Measurements from ENCODE around the gene EYS. TPM values are rescaled to one million over a fixed set of nuclear protein-coding genes. Genes with fewer than 3 reads are reported as not detected.

EYS gene
- not detected in 2 replicates for total RNA-seq (2014; rRNA removed; shearing (Covaris generic))

GRCh38 chr6:65707126-65707826, at the start of gene EYS:
EYS (minus strand) TSS chr6:65707226; CDS start chr6:65495410, 211,816 bp downstream.
- DNase-seq (ENCODE audit: low spot score), result no peak
- in situ Hi-C loops (cut with HindIII; ENCODE audit: low sequenced_read_pairs), result no loop called here

DNA sequence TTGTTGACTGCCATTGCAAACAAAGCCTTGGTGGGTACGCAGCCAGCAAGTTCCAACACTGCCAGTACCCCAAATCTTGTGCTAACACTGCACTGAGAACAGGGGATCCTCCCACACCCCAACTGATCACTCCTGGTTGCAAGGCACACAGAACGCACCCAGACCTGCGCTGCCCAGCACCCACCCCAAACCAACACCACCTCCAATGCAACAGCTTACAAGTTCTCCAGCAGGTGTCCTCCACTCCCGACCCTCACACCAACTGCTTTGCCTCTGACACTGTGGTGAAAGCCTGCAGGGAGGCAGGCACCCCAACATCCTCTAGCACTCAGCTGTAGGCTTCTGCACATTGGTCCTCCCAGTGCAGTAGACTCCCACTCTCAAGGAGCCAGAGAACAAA, 39.3 kb upstream of the EYS start:
- no peak for DNase-seq (ENCODE audit: low spot score)
- in situ Hi-C loops (cut with HindIII; ENCODE audit: low sequenced_read_pairs), result no loop called here

DNA sequence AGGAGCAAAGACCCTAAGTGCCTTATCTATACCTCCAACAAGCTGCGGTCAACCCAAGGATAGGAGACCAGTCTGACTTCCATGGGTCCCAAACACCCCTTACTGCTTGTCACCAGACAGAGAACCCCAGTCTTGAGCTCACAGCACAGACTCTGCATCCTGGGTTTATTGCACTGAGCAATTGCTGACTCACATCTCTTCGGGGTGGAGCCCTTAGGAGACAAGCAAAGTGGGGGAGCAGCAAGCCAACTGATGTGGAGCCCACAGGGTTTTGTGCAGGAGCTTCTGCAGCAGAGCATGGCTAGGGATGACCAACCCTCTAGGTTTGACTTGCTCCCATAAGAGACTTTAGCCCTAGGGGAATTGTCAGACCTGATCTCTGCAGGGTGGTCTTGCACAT, 38.6 kb upstream of the EYS start:
- no peak for DNase-seq (ENCODE audit: low spot score)
- in situ Hi-C loops (cut with HindIII; ENCODE audit: low sequenced_read_pairs), result no loop called here

DNA sequence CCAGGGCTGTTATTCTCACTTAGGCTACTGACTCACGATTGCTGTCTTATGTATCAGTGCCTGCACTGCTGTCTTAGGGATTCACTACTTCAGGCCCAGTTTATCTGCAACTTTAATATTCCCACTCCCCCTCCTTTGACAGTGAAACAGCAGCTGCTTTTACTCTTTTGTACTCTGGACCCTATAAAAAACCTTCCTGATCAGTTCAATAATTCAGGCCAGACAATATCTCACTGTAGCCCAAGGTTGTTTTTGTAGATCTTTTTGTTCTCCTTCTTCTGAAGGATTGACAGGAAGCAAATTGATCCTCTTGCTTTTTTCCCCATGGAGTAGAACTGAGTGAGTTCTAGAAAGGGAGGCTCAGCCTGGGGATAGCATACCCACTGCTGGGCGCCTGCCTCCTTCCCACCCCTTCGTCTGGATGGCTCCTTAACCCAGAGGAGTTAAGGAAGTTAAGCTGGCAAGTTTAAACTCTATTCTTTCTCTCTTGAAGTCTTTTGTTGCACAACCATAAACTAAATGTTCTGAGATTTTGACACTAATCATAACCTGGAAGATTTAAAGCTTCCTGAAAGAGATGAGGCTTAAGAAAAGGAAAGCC, 22.0 kb upstream of the EYS start:
- in situ Hi-C loops (cut with HindIII; ENCODE audit: low sequenced_read_pairs), result no loop called here
- DNase-seq (ENCODE audit: low spot score), result no peak

DNA sequence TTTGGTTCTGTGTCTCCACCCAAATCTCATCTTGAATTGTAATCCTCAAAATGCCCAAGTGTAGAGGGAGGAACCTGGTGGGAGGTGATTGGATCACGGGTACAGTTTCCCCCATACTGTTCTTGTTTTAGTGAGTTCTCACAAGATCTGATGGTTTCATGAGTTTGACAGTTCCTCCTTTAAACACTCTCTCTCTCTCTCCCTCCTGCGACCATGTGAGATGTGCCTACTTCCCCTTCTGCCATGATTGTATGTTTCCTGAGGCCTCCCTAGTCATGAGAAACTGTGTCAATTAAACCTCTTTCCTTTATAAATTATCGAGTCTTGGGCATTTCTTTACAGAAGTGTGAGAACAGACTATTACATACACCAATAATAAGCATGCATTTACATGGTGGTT, 12.1 kb upstream of the EYS start:
- in situ Hi-C loops (cut with HindIII; ENCODE audit: low sequenced_read_pairs), result no loop called here
- DNase-seq (ENCODE audit: low spot score), result no peak

DNA sequence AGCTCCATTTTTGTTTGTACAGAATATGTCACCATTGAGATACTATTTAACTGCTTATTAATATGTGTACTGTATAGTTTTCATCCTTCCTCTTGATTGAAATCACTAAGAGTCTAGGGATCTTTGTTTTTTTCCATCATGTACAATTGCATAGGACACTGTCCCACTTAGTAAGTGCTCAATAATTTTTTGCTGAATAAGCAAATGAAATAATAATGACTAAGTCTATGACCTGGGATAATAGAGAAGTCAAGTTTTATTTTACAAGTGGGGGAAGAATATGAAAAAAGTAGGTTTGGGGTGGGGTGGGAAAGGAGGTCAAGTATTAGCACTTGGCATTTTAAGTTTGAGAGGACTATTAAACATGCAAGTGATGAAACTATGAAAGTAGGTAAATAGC, 4.5 kb upstream of the EYS start:
- DNase-seq (ENCODE audit: low spot score), result no peak
- in situ Hi-C loops (cut with HindIII; ENCODE audit: low sequenced_read_pairs), result no loop called here

- in situ Hi-C loops (cut with HindIII; ENCODE audit: low sequenced_read_pairs), result no loop called here
- no peak for DNase-seq (ENCODE audit: low spot score)
Observed at GRCh38 chr6:65709099-65709830, 2.2 kb upstream of the EYS start.

- no peak for DNase-seq (ENCODE audit: low spot score)
- in situ Hi-C loops (cut with HindIII; ENCODE audit: low sequenced_read_pairs), result no loop called here
Observed at GRCh38 chr6:65708162-65708561, 1.1 kb upstream of the EYS start.

GRCh38 chr6:65706436-65706835, 590 bp downstream of the EYS start:
- DNase-seq (ENCODE audit: low spot score), result no peak
- in situ Hi-C loops (cut with HindIII; ENCODE audit: low sequenced_read_pairs), result no loop called here

GRCh38 chr6:65701325-65701724, 5.7 kb downstream of the EYS start:
- in situ Hi-C loops (cut with HindIII; ENCODE audit: low sequenced_read_pairs), result no loop called here
- DNase-seq (ENCODE audit: low spot score), result no peak

DNA sequence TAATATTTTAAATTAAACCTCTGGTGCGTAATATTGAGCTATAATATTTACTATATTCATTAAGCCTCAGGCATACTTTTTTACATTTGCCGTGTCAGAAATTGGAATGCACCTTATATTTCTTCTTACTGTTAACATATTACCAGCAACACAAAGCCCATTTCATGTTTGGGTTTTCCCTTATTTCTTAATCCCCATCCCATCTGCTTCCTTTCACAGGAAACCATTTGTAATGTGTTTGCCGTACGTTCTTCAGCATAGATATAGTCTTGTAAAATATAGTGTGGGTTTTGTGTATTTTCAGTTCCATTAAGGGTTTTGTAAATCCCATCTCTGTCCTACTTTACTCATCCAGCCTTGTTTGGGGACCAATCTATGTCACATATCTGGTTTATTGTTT, 6.5 kb downstream of the EYS start:
- DNase-seq (ENCODE audit: low spot score), result no peak
- in situ Hi-C loops (cut with HindIII; ENCODE audit: low sequenced_read_pairs), result no loop called here

- in situ Hi-C loops (cut with HindIII; ENCODE audit: low sequenced_read_pairs), result no loop called here
- DNase-seq (ENCODE audit: low spot score), result no peak
Observed at GRCh38 chr6:65692109-65692508, 14.9 kb downstream of the EYS start.

DNA sequence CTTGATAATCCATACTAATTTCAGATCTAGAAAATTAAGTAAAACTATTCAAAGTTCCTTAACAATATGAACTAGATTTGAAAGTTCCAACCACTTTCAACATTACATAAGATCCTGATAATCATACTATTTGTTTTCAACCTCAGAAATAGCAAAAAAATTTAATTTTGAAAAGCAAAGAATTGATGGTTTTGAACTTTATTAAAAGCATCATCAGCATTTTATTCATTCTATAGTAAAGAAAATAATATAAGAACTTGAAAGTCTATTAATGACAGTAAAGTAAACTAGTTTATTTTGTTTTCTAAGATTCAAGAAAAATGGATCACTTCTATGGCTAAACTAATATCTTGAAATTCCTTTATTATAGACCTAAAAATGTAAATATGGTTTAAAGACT, 26.8 kb downstream of the EYS start:
- no peak for DNase-seq (ENCODE audit: low spot score)
- in situ Hi-C loops (cut with HindIII; ENCODE audit: low sequenced_read_pairs), result no loop called here

- in situ Hi-C loops (cut with HindIII; ENCODE audit: low sequenced_read_pairs), result no loop called here
- no peak for DNase-seq (ENCODE audit: low spot score)
Observed at GRCh38 chr6:65671922-65672321, 35.1 kb downstream of the EYS start.

DNA sequence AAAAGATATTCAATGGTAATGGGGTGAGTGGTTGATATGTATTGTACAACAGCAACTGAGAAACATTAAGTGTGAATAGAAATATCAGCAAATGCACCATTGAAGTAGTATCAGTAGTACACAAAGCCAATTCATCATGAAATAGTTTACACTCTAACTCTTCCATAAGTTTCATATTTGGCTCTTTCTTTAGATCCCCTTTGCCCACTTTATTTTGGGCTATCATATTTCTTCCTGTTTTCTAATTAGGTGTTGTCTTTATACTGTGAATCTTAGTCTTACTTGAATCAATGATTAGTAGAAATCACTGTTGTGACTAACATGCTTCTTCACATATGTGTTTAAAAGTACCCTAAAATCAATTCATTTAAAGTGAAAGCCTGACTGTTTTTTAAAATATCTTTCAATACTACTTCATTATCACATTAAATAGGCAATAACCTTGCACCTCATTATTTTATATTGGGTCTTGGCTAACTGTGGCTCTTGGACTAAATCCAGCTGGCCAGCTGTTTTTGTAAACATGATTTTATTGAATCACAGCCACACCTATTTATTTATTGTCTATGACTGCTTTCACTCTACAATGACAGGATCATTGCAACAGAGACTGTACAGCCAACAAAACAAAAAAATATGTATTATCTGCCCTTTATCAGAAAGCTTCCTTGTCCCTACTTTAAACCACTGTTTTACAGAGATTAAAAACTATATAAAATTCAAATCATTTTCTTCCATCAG, 38.9 kb downstream of the EYS start:
- in situ Hi-C loops (cut with HindIII; ENCODE audit: low sequenced_read_pairs), result no loop called here
- no peak for DNase-seq (ENCODE audit: low spot score)

GRCh38 chr6:65650086-65650485, 56.9 kb downstream of the EYS start:
- in situ Hi-C loops (cut with HindIII; ENCODE audit: low sequenced_read_pairs), result no loop called here
- DNase-seq (ENCODE audit: low spot score), result no peak

DNA sequence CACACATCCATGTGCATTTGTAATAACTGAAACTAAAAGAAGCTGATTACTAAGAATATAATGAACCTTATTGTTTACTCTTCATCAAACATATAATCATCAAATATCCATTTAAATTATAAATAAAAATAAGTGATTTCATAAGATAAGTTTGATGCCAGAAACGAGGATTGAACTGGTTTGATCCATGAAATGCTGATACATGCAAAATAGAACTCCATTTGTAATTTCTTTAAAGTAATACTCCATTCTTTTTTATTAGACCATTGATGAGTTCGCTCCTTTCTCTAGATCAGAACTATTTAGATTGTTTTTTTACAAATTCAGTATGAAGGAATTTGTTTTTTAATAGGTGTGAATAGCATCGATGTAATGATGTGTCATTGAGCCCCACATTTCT, 57.6 kb downstream of the EYS start:
- DNase-seq (ENCODE audit: low spot score), result no peak
- in situ Hi-C loops (cut with HindIII; ENCODE audit: low sequenced_read_pairs), result no loop called here

DNA sequence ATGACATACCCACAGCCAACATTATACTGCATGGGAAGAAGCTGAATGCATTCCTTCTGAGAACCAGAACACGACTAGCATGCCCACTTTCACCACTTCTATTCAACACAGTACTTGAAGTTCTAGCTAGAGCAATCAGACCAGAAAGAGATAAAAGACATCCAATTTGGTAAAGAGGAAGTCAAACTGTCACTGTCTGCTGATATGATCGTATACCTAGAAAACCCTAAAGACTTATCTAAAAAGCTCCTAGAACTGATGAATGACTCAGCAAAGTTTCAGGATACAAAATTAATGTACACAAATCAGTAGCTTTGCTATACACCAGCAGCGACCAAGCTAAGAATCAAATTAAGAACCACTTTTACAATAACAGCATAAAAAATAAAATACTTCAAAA, 60.5 kb downstream of the EYS start:
- in situ Hi-C loops (cut with HindIII; ENCODE audit: low sequenced_read_pairs), result no loop called here
- DNase-seq (ENCODE audit: low spot score), result no peak

DNA sequence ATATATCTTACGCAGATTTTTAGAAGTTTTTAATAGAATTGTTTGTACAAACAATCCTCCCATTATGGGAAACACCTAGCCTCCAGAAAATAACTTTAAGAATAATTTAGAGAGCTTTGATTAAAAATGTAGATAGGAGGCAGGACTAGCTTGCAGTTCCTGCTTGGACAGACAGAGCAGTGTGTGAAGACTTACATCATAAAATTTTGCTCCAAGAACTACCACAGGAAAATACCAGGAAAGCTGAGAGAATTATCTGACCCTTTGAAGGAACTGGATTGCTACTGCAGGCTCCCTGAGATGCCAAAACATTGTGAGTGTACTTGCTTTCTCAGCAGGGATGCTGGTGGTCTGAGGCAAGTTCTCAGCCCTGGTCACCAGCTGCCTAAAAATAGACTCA, 64.2 kb downstream of the EYS start:
- in situ Hi-C loops (cut with HindIII; ENCODE audit: low sequenced_read_pairs), result no loop called here
- no peak for DNase-seq (ENCODE audit: low spot score)
